GM20000 (cell line): ENCODE results near the gene AKAP8.

Source experiments
- DNase-seq: peaks from one replicate; pipeline ENCODE4 v3.0.0; 2012; ENCODE audit warnings: low spot score
- CTCF ChIP-seq: IDR thresholded peaks from 2 replicates; pipeline ENCODE4 v1.5.1; 2012; ENCODE audit warnings: mild to moderate bottlenecking, control low read depth; ENCODE audit errors: extremely low read depth, missing control alignments

The AKAP8 gene

GRCh38 chr19:15315101-15315500 is 64.5 kb downstream of the AKAP8 start:
- TF ChIP-seq CTCF = no peak
- no peak for DNase-seq

GRCh38 chr19:15313649-15314279 is 65.8 kb downstream of the AKAP8 start:
- DNase-seq = no peak

GRCh38 chr19:15307169-15307568 is 72.4 kb downstream of the AKAP8 start:
- no peak for DNase-seq
- no peak for TF ChIP-seq CTCF

More at GRCh38 chr19:15313649-15314279, 65.8 kb downstream of the AKAP8 start:
- no peak for TF ChIP-seq CTCF

- no peak for TF ChIP-seq CTCF
- DNase-seq = no peak
These were observed 73.8 kb downstream of the AKAP8 start for GRCh38 chr19:15305582-15306334.

- no peak for DNase-seq
- TF ChIP-seq CTCF = no peak
These were observed 75.4 kb downstream of the AKAP8 start for GRCh38 chr19:15304140-15304705.
